Stimulated activated naive B cell treated with anti-CD40 and anti-IgM and Interleukin-4, amounts not matched to agents 10 μg/mL and 1 μg/mL and 100 μg/mL, for 72 hours (primary cell): ENCODE data around the gene PCGF1.
A peak's percentile ranks its signal among the peaks of the same experiment; 100 is the strongest.
"Not testable (repeated sequence)": the region's sequence is repeated elsewhere in the genome, so short reads cannot be mapped to it uniquely, and the experiment has no call there.

Source experiments
- ATAC-seq, 2 donors: fragments of 150-1000 bp; cut with Tn5 transposase; replicated peaks; 2 replicates each; pipeline ENCODE4 v1.10.0; 2021; ENCODE audit warnings: moderate library complexity in 1 of 2
- DNase-seq: peaks from one replicate; pipeline ENCODE4 v3.0.0; 2021
- H3K27ac Mint-ChIP-seq: one replicate; pipeline ENCODE4 v1.8.0; 2022; ENCODE audit warnings: mild to moderate bottlenecking, mixed read lengths
- H3K27me3 Mint-ChIP-seq, 2 donors: one replicate each; pipeline ENCODE4 v1.8.0; 2022; ENCODE audit warnings: mixed read lengths in 2 of 2
- H3K36me3 Mint-ChIP-seq, 2 donors: one replicate each; pipeline ENCODE4 v1.8.0; 2022; ENCODE audit warnings: mixed read lengths in 2 of 2, mild to moderate bottlenecking in 1 of 2
- H3K4me1 Mint-ChIP-seq, 2 donors: one replicate each; pipeline ENCODE4 v1.8.0; 2022; ENCODE audit warnings: mixed read lengths in 2 of 2, mild to moderate bottlenecking in 1 of 2
- H3K4me3 Mint-ChIP-seq, 2 donors: one replicate each; pipeline ENCODE4 v1.8.0; 2022; ENCODE audit warnings: mild to moderate bottlenecking in 2 of 2, mixed read lengths in 2 of 2, moderate library complexity in 1 of 2
- H3K9me3 Mint-ChIP-seq, 2 donors: one replicate each; pipeline ENCODE4 v1.8.0; 2022; ENCODE audit warnings: mixed read lengths in 2 of 2, mild to moderate bottlenecking in 1 of 2

The PCGF1 gene

DNA sequence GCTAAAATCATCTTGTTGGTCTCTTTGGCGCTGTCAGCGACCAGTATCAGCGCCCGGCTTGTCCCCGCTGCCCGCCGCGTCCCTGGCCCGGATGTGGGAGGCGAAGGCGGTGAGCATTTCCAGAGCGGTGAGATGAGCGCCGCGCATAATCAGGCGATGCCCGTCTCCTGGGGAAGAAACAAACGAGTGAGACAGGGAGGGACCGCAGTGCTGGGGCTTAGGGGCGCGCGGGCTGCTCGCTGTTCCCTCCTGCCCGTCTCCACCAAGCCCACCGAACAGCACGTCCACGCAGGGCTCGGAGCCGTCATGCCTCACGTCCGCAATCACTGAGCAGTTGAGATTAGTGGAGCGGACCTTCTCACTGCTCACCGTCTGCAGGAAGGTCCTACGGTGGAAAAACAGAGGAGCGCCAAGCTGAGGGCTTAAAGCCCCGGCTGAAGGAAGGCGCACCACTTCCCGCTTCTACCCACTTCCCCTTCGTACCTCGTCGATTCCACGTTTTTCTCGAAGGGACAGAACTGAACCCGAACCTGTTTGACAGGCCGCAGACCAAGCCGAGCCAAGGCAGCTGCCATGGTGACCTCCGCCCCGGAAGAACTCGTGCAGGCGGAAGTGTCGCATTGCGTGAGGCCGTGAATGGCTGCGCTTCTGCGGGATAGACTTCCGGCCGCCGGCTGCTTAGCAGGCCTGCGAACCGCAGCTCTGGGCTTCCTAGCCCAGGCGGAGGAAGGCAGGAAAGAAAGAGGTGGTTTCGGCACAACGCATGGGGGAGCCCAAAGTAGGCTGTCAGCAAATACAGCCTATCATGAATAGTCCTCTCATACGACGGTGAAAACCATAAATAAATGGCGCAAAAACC lies 35.2 kb downstream of the PCGF1 start, which contains the start of gene MRPL53:
Gene MRPL53, minus strand, starts transcription at position 595 of the 859 bp plus-strand sequence. Its CDS starts 20 bp downstream, at position 575.
- Mint-ChIP-seq H3K4me3 (peak within 1 kb of the TSS; percentile 97 to 98), H3K4me1 (peaks cover 13 to 40% of the 10 kb centered on the region in 2 donors), H3K27me3 (no peaks in the 10 kb centered on the region), H3K36me3 (peaks cover 24 to 38% of the 10 kb centered on the region in 2 donors), H3K9me3 (no peaks in the 10 kb centered on the region), H3K27ac (peak within 1 kb of the TSS; percentile 99)
- ATAC-seq, result peak; percentile 95 to 97
- DNase-seq, result peak; percentile 92

DNA sequence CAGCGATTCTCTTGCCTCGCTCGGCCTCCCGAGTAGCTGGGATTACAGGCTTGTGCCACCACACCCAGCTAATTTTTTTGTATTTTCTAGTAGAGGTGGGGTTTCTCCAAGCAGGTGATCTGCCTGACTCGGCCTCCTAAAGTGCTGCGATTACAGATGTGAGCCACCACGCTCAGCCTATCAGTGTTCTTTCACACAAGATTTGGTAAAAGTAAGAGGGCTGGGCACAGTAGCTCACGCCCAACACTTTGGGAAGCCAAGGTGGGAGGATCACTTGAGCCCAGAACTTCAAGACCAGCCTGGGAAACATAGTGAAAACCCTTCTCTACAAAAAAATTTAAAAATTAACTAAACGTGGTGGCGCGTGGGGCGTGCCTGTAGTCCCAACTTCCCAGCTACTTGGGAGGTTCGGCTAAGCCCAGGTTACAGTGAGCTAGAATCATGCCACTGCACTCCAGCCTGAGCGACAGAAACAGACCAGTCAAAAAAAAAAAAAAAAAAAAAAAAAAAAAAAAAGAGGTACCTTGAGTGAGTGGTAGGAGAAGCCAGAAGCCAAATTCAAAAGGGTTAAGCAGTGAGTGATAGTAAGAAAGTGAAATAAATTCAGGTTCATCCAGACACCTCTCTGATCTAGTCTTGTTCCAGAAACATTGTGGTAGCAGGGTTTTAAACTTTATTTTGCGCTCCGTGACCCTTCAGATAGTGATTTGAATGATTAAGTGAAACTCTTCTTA lies 36.0 kb downstream of the PCGF1 start:
- ATAC-seq, result peak; percentile 0 to 3
- Mint-ChIP-seq H3K9me3 (no peaks in the 10 kb centered on the region), H3K4me3 (peak overlapping the region; percentile 97 to 98), H3K36me3 (peaks cover 24 to 37% of the 10 kb centered on the region in 2 donors), H3K27ac (peak overlapping the region; percentile 99), H3K4me1 (peaks cover 13 to 39% of the 10 kb centered on the region in 2 donors), H3K27me3 (no peaks in the 10 kb centered on the region)
- DNase-seq, result no peak

DNA sequence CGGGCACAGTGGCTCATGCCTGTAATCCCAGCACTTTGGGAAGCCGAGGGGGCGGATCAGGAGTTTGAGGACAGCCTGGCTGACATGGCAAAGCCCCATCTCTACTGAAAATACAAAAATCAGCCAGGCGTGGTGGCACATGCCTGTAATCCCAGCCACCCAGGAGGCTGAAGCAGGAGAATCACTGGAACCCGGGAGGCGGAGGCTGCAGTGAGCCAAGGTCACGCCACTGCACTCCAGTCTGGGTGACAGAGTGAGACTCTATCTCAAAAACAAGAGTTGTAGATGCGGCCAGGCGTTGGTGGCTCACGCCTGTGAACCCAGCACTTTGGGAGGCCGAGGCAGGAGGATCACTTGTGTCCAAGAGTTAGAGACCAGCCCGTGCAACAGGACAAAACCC lies 36.8 kb downstream of the PCGF1 start:
- H3K4me3 Mint-ChIP-seq, result peak overlapping the region in 1 of 2 donors; percentile 39
- peak overlapping the region; percentile 91 for H3K27ac Mint-ChIP-seq
- not testable (repeated sequence) for H3K9me3 Mint-ChIP-seq, ATAC-seq, H3K27me3 Mint-ChIP-seq, DNase-seq
- H3K36me3 Mint-ChIP-seq, result peaks cover 24 to 36% of the 10 kb centered on the region in 2 donors
- H3K4me1 Mint-ChIP-seq, result peaks cover 13 to 39% of the 10 kb centered on the region in 2 donors

DNA sequence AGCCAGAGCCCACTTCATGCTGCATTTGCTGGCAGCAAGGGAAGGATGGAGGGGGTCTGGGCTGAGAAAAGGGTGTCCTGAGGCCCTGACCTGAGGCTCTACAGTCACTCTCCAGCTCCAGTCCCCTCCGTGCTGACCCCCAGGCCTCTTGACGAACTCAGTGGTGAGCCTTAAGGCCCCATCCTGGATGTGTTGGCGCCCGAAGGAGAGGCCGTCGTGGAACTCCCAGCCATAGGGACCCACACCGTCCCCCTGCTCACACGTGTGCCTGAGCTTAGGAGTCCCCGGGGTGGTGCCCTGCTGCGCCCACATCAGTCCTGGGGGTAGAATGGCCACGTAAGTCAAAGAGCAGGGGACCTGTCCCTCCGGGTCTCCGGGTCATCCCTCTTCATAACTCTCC lies 43.1 kb downstream of the PCGF1 start:
- peak overlapping the region; percentile 95 to 100 for H3K4me3 Mint-ChIP-seq
- peak overlapping the region; percentile 90 for H3K27ac Mint-ChIP-seq
- ATAC-seq (peak in 1 of 2 donors; percentile 6), DNase-seq (no peak)
- peaks cover 16 to 32% of the 10 kb centered on the region in 2 donors for H3K36me3 Mint-ChIP-seq
- H3K9me3 Mint-ChIP-seq, result no peaks in the 10 kb centered on the region
- peaks cover 16 to 41% of the 10 kb centered on the region in 2 donors for H3K4me1 Mint-ChIP-seq
- no peaks in the 10 kb centered on the region for H3K27me3 Mint-ChIP-seq

DNA sequence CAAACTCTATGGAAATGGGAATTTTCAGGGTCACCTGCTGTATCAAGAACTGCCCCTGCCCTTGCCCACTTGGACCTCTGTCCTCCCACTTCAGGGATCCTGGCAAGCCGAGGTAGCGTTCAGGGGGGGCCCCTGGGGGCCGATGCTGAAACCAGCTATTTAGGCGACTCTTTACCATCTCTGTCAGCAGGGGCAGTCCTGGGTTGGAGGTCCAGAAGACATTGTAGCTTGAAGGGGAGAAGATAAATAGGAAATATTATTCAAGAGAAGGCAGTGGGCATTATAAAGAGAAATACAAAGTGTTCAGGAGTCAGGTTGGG lies 44.7 kb downstream of the PCGF1 start:
- ATAC-seq (no peak), DNase-seq (no peak)
- peaks cover 16 to 32% of the 10 kb centered on the region in 2 donors for H3K36me3 Mint-ChIP-seq
- no peaks in the 10 kb centered on the region for H3K9me3 Mint-ChIP-seq
- H3K27ac Mint-ChIP-seq, result peak overlapping the region; percentile 60
- peaks cover 22 to 49% of the 10 kb centered on the region in 2 donors for H3K4me1 Mint-ChIP-seq
- H3K27me3 Mint-ChIP-seq, result no peaks in the 10 kb centered on the region
- H3K4me3 Mint-ChIP-seq, result no peak overlapping the region

DNA sequence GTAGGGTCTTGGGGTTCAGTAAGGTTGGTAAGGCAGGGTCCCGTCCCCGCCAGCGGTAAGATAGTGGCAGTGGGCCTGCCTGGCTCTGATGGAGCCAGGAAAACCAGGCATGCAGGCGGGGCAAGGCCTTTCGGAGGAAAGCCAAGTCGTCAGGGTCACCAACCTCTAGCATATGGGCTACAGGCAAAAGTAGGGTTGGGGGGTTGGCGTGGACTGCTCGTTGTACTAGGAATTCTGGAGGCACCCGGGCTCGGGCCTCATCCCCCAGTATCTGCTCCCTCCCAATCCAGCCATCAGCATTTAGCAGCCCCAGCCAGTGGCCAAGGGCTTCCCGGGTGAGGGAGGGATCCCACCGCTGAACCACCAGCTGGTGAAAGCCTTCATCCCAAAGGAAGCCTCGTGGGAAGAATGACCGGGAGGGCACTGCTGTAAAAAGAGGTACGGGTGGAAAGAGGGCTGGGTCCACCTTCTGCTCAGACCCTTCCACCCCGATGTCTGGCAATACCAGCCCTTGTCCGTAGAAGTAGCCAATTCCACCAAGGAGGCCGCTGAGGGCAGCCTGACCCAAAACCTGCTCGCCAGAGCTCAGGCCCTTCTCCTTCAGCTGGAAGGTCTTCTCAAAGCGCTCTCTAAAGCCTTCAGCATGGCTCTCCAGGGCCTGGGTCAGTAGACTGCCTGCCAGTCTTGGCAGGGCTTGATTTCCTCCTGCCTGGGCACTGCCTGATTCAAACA lies 45.3 kb downstream of the PCGF1 start:
- H3K9me3 Mint-ChIP-seq, result no peaks in the 10 kb centered on the region
- H3K4me3 Mint-ChIP-seq, result no peak overlapping the region
- peak overlapping the region; percentile 73 for H3K27ac Mint-ChIP-seq
- ATAC-seq, result no peak
- DNase-seq, result no peak
- peaks cover 17 to 33% of the 10 kb centered on the region in 2 donors for H3K36me3 Mint-ChIP-seq
- H3K4me1 Mint-ChIP-seq, result peaks cover 23 to 51% of the 10 kb centered on the region in 2 donors
- H3K27me3 Mint-ChIP-seq, result no peaks in the 10 kb centered on the region

DNA sequence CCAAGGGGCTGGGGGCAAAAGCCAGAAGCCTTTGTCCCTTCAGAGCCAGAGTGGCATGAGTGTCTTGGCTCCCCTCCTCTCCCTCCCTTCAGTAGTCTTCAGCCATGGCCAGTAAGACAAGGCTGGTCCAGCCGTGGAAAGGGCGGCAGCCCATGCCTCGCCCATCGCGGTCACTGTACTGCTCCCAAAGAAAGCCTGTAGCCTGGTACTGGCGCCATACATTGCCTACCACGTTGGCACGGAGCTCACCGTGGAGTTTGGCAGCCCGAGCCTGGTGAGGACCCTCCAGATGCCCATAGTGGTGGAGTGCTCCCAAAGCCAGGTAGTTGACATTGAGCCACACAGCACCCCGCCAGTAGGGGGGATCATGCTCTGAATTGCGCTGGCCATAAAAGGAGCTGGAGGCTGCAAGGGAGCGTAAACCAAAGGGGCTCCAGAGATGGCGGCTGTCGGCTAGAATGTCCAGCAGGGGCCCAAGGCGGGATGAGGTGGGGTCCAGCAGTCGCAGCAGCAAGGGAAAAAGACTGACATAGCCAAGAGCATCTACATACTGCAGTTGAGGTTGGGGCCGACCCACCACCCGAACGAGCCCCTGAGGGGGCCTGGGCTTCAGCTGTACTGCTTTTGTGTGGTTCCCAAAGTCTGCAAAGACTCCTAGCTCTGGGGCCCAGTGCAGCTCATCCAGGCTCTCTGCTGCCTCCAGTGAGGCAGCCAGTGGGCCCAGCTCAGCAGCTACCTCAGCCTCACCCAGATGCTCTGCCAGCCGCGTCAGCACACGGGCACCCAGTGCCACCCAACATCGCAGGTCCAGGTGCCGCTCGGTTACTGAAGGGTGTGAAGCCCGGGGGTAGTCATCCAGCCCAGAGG lies 46.1 kb downstream of the PCGF1 start:
- Mint-ChIP-seq H3K9me3 (no peaks in the 10 kb centered on the region), H3K4me3 (no peak overlapping the region), H3K27me3 (no peaks in the 10 kb centered on the region), H3K36me3 (peaks cover 18 to 41% of the 10 kb centered on the region in 2 donors), H3K27ac (peak overlapping the region; percentile 73), H3K4me1 (peaks cover 28 to 59% of the 10 kb centered on the region in 2 donors)
- no peak for DNase-seq
- no peak for ATAC-seq

DNA sequence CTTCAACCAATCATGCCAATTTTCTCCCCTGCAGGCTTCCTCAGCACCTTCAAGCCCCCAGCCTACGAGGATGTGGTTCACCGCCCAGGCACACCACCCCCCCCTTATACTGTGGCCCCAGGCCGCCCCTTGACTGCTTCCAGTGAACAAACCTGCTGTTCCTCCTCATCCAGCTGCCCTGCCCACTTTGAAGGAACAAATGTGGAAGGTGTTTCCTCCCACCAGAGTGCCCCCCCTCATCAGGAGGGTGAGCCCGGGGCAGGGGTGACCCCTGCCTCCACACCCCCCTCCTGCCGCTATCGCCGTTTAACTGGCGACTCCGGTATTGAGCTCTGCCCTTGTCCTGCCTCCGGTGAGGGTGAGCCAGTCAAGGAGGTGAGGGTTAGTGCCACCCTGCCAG lies 47.3 kb downstream of the PCGF1 start:
- peaks cover 39 to 71% of the 10 kb centered on the region in 2 donors for H3K4me1 Mint-ChIP-seq
- not testable (repeated sequence) for H3K9me3 Mint-ChIP-seq, DNase-seq

DNA sequence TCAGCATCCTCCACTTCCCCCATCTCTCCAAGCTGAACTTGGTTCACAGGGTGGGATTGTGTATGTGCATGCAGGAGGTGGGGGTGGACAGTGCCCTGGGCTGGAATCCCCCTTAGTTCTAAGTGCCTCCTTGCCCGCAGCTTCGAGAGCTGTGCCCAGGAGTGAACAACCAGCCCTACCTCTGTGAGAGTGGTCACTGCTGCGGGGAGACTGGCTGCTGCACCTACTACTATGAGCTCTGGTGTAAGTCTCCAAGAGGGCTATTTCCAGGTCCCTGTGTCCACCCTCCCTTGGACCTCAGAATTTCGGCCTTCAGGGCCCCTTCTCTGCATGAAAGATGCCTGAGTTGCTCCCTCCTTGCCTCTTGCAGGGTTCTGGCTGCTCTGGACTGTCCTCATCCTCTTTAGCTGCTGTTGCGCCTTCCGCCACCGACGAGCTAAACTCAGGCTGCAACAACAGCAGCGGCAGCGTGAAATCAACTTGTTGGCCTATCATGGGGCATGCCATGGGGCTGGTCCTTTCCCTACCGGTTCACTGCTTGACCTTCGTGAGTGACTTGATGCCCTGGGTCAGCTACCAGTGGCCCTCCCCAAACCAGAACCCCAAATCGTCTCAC lies 47.9 kb downstream of the PCGF1 start:
- peaks cover 25 to 55% of the 10 kb centered on the region in 2 donors for H3K36me3 Mint-ChIP-seq
- not testable (repeated sequence) for H3K9me3 Mint-ChIP-seq, ATAC-seq, H3K27me3 Mint-ChIP-seq, DNase-seq
- peaks cover 41 to 74% of the 10 kb centered on the region in 2 donors for H3K4me1 Mint-ChIP-seq
- H3K4me3 Mint-ChIP-seq, result peak overlapping the region; percentile 84 to 94
- peak overlapping the region; percentile 39 for H3K27ac Mint-ChIP-seq

More for the DNA sequence above, 47.3 kb downstream of the PCGF1 start:
- H3K27me3 Mint-ChIP-seq, ATAC-seq: not testable (repeated sequence)
- H3K36me3 Mint-ChIP-seq, result peaks cover 23 to 52% of the 10 kb centered on the region in 2 donors
- peak overlapping the region; percentile 39 for H3K27ac Mint-ChIP-seq
- peak overlapping the region; percentile 84 to 94 for H3K4me3 Mint-ChIP-seq

DNA sequence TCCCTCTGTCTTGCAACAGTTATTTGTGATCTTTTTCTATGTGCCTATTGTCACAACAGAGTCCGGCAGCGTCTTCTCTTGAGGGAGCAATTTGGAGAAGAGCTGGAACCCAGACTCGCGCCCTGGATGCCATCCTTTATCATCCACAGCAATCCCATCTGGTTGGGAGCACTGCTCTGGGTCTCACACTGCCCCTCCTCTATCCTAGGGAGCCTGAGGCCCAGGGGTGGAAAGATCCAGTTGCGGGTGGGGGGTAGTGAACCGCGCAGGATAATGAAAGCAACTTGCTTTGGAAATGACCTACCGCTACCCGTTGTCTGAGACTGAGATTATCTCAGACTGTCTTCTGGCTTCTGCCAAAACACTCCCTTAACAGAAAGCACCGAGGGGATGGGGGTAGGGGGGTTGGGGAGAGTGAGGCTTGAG lies 48.5 kb downstream of the PCGF1 start:
- Mint-ChIP-seq H3K4me3 (peak overlapping the region; percentile 84 to 94), H3K4me1 (peaks cover 45 to 69% of the 10 kb centered on the region in 2 donors), H3K9me3 (no peaks in the 10 kb centered on the region), H3K27ac (peak overlapping the region; percentile 100), H3K36me3 (peaks cover 25 to 55% of the 10 kb centered on the region in 2 donors), H3K27me3 (no peaks in the 10 kb centered on the region)
- ATAC-seq (no peak), DNase-seq (no peak)

DNA sequence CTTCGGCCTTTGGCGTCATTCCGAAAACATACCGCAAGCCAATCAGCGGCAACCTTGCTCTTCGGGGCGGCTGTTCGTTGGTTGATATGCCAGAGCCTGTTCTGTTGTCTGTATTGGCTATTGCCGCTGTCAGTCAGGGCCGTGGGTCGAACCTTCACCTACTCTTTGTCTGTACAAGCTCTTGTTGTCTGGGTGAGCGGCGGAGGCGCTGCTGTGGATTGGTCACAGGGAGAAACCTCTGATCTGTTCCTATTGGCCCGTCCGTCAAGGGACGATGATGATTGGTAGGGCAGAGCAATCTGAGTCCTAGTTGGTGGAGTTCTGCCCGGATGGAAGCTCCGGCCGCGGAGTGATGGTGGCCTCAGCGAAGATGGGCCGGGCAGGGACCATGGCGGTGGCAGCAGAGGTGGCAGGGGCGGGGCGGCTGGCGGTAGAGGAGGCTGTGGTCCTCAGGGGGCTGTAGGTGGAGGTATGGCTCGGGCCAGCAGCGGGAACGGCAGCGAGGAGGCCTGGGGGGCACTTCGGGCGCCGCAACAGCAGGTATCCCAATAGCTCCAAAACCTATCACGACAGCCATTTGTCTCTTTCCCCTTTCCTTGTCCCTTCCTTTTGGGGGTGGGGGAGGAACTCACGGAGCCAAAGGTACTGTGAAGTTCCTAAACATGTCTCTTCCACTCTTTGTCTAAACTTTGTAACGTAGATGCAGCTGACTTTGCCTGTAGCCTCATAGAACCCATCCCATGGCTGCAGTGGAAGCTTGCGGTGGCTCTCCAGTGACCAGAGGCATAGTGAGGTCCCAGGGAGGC lies 49.2 kb downstream of the PCGF1 start, which contains the start of gene WBP1:
Gene WBP1, plus strand, starts transcription at position 307 of the 806 bp plus-strand sequence. Its CDS starts 165 bp downstream, at position 472.
- ATAC-seq, result peak; percentile 84 to 87
- H3K4me3 Mint-ChIP-seq, result peak within 1 kb of the TSS; percentile 84 to 94
- H3K4me1 Mint-ChIP-seq, result peaks cover 44 to 63% of the 10 kb centered on the region in 2 donors
- H3K27me3 Mint-ChIP-seq, result no peaks in the 10 kb centered on the region
- peak within 1 kb of the TSS; percentile 100 for H3K27ac Mint-ChIP-seq
- no peaks in the 10 kb centered on the region for H3K9me3 Mint-ChIP-seq
- peaks cover 25 to 55% of the 10 kb centered on the region in 2 donors for H3K36me3 Mint-ChIP-seq
- DNase-seq, result peak; percentile 100

DNA sequence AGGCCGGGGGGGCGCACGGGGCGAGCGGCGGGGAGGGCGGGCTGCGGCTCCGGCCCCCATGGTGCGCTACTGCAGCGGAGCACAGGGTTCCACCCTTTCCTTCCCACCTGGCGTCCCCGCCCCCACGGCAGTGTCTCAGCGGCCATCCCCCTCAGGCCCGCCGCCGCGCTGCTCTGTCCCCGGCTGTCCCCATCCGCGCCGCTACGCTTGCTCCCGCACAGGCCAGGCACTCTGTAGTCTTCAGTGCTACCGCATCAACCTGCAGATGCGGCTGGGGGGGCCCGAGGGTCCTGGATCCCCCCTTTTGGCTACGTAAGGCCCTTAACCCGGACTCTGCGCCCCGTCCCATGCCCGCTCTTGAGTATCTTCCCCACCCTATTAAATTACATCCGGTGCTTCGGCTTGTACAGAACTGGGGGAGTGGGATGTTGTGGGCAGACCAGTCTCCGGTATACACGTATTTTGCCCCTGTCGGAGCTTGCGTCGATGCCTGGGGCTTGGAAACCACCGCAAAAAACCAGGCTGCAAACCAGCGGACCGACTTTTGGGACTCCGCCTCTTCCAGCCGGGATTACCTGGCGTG lies 49.9 kb downstream of the PCGF1 start:
- DNase-seq (peak; percentile 77), ATAC-seq (peak; percentile 52 to 56)
- Mint-ChIP-seq H3K27ac (peak overlapping the region; percentile 100), H3K4me3 (peak overlapping the region; percentile 84 to 94), H3K4me1 (peaks cover 41 to 56% of the 10 kb centered on the region in 2 donors), H3K27me3 (no peaks in the 10 kb centered on the region), H3K9me3 (no peaks in the 10 kb centered on the region), H3K36me3 (peaks cover 22 to 48% of the 10 kb centered on the region in 2 donors)
